Measurements from ENCODE around the gene SUSD4.

The SUSD4 gene

GRCh38 chr1:223227486-223228196 is 136.3 kb downstream of the SUSD4 start:
- DNase-seq, result no peak

GRCh38 chr1:223227031-223227430 is 136.9 kb downstream of the SUSD4 start:
- no peak for DNase-seq

- no peak for DNase-seq
Observed at GRCh38 chr1:223226271-223226670, 137.7 kb downstream of the SUSD4 start.

GRCh38 chr1:223225481-223225880 is 138.5 kb downstream of the SUSD4 start:
- DNase-seq, result no peak

GRCh38 chr1:223225061-223225460 is 138.9 kb downstream of the SUSD4 start:
- no peak for DNase-seq

- DNase-seq, result no peak
Observed at GRCh38 chr1:223224465-223224864, 139.5 kb downstream of the SUSD4 start.

- no peak for DNase-seq
Observed at GRCh38 chr1:223223091-223223995, 140.6 kb downstream of the SUSD4 start.

GRCh38 chr1:223222377-223222776 is 141.6 kb downstream of the SUSD4 start:
- no peak for DNase-seq

GRCh38 chr1:223221686-223222085 is 142.3 kb downstream of the SUSD4 start:
- no peak for DNase-seq

- DNase-seq, result no peak
Observed at GRCh38 chr1:223219846-223220610, 143.9 kb downstream of the SUSD4 start.

GRCh38 chr1:223219318-223219635 is 144.7 kb downstream of the SUSD4 start:
- no peak for DNase-seq

GRCh38 chr1:223217781-223218180 is 146.2 kb downstream of the SUSD4 start:
- DNase-seq, result no peak

GRCh38 chr1:223216531-223217205 is 147.3 kb downstream of the SUSD4 start:
- DNase-seq, result no peak

GRCh38 chr1:223216074-223216473 is 147.9 kb downstream of the SUSD4 start:
- no peak for DNase-seq

GRCh38 chr1:223215026-223215425 is 148.9 kb downstream of the SUSD4 start:
- DNase-seq, result no peak

- no peak for DNase-seq
Observed at GRCh38 chr1:223214261-223214807, 149.6 kb downstream of the SUSD4 start.

- no peak for DNase-seq
Observed at GRCh38 chr1:223212441-223212840, 151.5 kb downstream of the SUSD4 start.

- no peak for DNase-seq
Observed at GRCh38 chr1:223211323-223211985, 152.5 kb downstream of the SUSD4 start.

- DNase-seq, result no peak
Observed at GRCh38 chr1:223210788-223211120, 153.2 kb downstream of the SUSD4 start.

- no peak for DNase-seq
Observed at GRCh38 chr1:223209992-223210787, 153.8 kb downstream of the SUSD4 start.

- DNase-seq, result no peak
Observed at GRCh38 chr1:223209293-223209898, 154.6 kb downstream of the SUSD4 start.

Data from NCI-H226 (cell line).